Upper lobe of left lung (tissue), 6 donors: ENCODE measurements around the gene DNAAF3. TPM values are rescaled to one million over a fixed set of nuclear protein-coding genes. Genes with fewer than 3 reads are reported as not detected.
"Not testable (repeated sequence)": the region's sequence is repeated elsewhere in the genome, so short reads cannot be mapped to it uniquely, and the experiment has no call there.

Experiments
- ATAC-seq, 2 donors: fragments of 200-7000 bp; cut with Tn5 transposase; one replicate each; pipeline ENCODE4 v1.9.1; 2022; ENCODE audit warnings: mild to moderate bottlenecking in 2 of 2, moderate library complexity in 2 of 2; ENCODE audit not compliant: low FRiP score in 2 of 2
- DNase-seq, 2 donors: peaks; one replicate each; pipeline ENCODE4 v3.0.0-alpha.2; 2019 to 2020
- H3K27ac ChIP-seq, 4 donors: fragments of 200-600 bp; sonication (generic); one replicate each; pipeline ENCODE4 v1.5.1; 2016 to 2019
- H3K27me3 ChIP-seq, 4 donors: fragments of 200-600 bp; sonication (generic); one replicate each; pipeline ENCODE4 v1.5.1; 2017 to 2019
- H3K36me3 ChIP-seq, 4 donors: fragments of 200-600 bp; sonication (generic); one replicate each; pipeline ENCODE4 v1.5.1; 2016 to 2019
- H3K4me1 ChIP-seq, 4 donors: fragments of 200-600 bp; sonication (generic); one replicate each; pipeline ENCODE4 v1.5.1; 2018 to 2019
- H3K4me3 ChIP-seq, 4 donors: fragments of 200-600 bp; sonication (generic); one replicate each; pipeline ENCODE4 v1.5.1; 2017 to 2019; ENCODE audit warnings: mild to moderate bottlenecking in 2 of 4, moderate library complexity in 1 of 4
- H3K9me3 ChIP-seq, 4 donors: fragments of 200-600 bp; sonication (generic); one replicate each; pipeline ENCODE4 v1.5.1; 2018 to 2019
- CTCF ChIP-seq, 6 experiments: fragments of 450-650 bp in 4 of 6; fragments of 200-600 bp in 2 of 6; sonication (generic) in 2 of 6; IDR thresholded peaks; one replicate each; pipeline ENCODE4 v1.5.1; 2016 to 2019; ENCODE audit warnings: antibody characterized with exemption in 6 of 6
- EP300 ChIP-seq, 4 donors: sonication (generic); formaldehyde crosslinking; IDR thresholded peaks; one replicate each; pipeline ENCODE4 v1.5.1; 2017; ENCODE audit warnings: antibody characterized with exemption in 4 of 4, control low read depth in 2 of 4
- POLR2A ChIP-seq, 4 donors: fragments of 450-650 bp; IDR thresholded peaks; one replicate each; pipeline ENCODE4 v1.5.1; 2016 to 2017; ENCODE audit warnings: antibody characterized with exemption in 4 of 4, mild to moderate bottlenecking in 2 of 4
- POLR2AphosphoS5 ChIP-seq, 2 donors: sonication (generic); formaldehyde crosslinking; IDR thresholded peaks; one replicate each; pipeline ENCODE4 v1.5.1; 2017; ENCODE audit warnings: antibody characterized with exemption in 2 of 2
- WGBS, 2 donors: methylation state at CpG; one replicate each; pipeline ENCODE4 v1.1.5; 2017 to 2018; 5-methylcytosine and 5-hydroxymethylcytosine counted together
- total RNA-seq, 6 donors: library from RNA; depleted of rRNA in 4 of 6; stranded (reverse); fragments of >200 nt in 4 of 6; gene quantifications; one replicate each; pipeline versions ENCODE4 v1.1.0 to v1.2.1, GENCODE V29; 2016 to 2021
- donor health status: DM: no; HTN: no; CAD: no; lungs with moderate emphysema.
- donor health status: DM: no; HTN: yes; CAD: no; lungs with severe emphysema.

The DNAAF3 gene
- total RNA-seq, 6 donors from 2014 or later = 4.2 to 27.4 (median 18.3) TPM

DNA sequence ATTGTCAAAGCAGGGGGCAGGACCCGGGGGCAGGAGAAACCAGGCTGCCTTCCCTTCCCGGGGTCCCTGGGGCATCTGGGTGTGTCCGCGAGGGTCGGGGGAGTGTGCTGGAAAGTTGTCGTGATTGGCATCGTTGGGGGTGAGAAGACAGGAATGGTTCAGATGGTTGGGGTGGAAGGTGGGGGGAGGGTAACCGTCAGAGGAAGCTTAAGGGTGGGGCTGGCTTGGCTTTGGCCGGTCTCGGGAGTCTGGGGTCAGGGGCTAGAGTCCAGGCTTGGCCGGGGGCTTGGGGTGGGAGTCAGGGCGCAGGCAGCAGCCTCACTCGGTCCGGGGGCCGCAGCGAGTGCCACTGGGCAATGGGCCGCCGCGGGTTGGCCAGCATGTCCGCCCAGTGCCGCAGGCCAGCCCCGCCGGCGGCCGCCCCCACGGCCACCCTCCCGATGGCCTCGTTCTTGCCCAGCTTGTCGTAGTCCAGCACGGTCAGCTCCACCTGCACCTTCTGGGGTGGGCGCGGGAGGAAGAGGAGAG, 6.8 kb upstream of the DNAAF3 start:
- H3K27me3 ChIP-seq = peaks cover 2 to 68% (median 41%) of the 10 kb centered on the region in 4 donors
- H3K4me3 ChIP-seq = peak overlapping the region in 3 of 4 donors; percentile 25 to 39 (median 37)
- H3K27ac ChIP-seq = no peak overlapping the region
- no peaks in the 10 kb centered on the region for H3K36me3 ChIP-seq
- peaks cover 5 to 12% (median 8%) of the 10 kb centered on the region in 4 donors for H3K4me1 ChIP-seq
- H3K9me3 ChIP-seq = no peaks in the 10 kb centered on the region
- DNase-seq = peak in 1 of 2 donors; percentile 82
- peak in 1 of 2 donors; percentile 20 for ATAC-seq
- WGBS, 2 donors = 3 to 8% methylated on average over 16 to 31 of the region's 32 CpGs
- no peak for TF ChIP-seq POLR2A (IDR thresholded peaks at IDR 0.05)
- no peak for TF ChIP-seq EP300 (IDR thresholded peaks at IDR 0.05)
- TF ChIP-seq POLR2AphosphoS5 (IDR thresholded peaks at IDR 0.05) = no peak
- no peak for TF ChIP-seq CTCF (IDR thresholded peaks at IDR 0.05)

GRCh38 chr19:55172741-55173140, 6.3 kb upstream of the DNAAF3 start:
- no peak for DNase-seq
- WGBS, 2 donors = 9 to 17% methylated on average over 11 to 12 of the region's 12 CpGs
- Histone ChIP-seq H3K27ac (no peak overlapping the region), H3K36me3 (no peaks in the 10 kb centered on the region), H3K4me1 (peaks cover 5 to 12% (median 8%) of the 10 kb centered on the region in 4 donors), H3K27me3 (peaks cover 2 to 66% (median 40%) of the 10 kb centered on the region in 4 donors), H3K4me3 (no peak overlapping the region), H3K9me3 (no peaks in the 10 kb centered on the region)
- no peak for TF ChIP-seq POLR2A (IDR thresholded peaks at IDR 0.05)
- no peak for TF ChIP-seq POLR2AphosphoS5 (IDR thresholded peaks at IDR 0.05)
- TF ChIP-seq CTCF (IDR thresholded peaks at IDR 0.05) = no peak
- no peak for TF ChIP-seq EP300 (IDR thresholded peaks at IDR 0.05)
- peak in 1 of 2 donors; percentile 18 for ATAC-seq

- H3K36me3 ChIP-seq, H3K27ac ChIP-seq, H3K4me3 ChIP-seq, DNase-seq, ATAC-seq, H3K9me3 ChIP-seq: not testable (repeated sequence)
- Histone ChIP-seq H3K27me3 (peaks cover 2 to 68% (median 40%) of the 10 kb centered on the region in 4 donors), H3K4me1 (peaks cover 5 to 14% (median 10%) of the 10 kb centered on the region in 4 donors)
- 58 to 69% methylated on average over 9 of the region's 9 CpGs for WGBS, 2 donors
These were observed 5.9 kb upstream of the DNAAF3 start for GRCh38 chr19:55172318-55172717.

DNA sequence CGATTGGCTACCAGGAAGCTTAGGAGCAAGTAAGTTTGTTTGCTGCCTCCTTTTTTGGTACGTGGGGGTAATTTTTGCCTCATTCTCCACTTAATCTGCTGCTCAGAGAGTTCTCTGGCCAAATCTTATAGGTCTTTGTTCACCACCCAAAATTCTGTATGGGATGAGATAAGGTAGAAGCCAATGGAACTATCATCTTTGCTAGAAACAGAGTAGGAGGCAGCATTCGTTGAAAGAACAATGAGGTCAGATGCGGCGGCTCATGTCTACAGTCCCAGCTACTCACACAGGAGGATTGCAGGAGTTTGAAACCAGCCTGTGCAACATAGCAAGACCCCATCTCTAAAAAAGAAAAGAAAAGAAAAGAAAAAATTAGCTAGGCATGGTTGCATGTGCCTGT, 5.0 kb upstream of the DNAAF3 start:
- ATAC-seq (no peak), DNase-seq (no peak)
- peaks cover 2 to 59% (median 36%) of the 10 kb centered on the region in 4 donors for H3K27me3 ChIP-seq
- TF ChIP-seq POLR2AphosphoS5 (IDR thresholded peaks at IDR 0.05) (no peak), POLR2A (IDR thresholded peaks at IDR 0.05) (no peak), EP300 (IDR thresholded peaks at IDR 0.05) (no peak), CTCF (IDR thresholded peaks at IDR 0.05) (no peak)
- no peak overlapping the region for H3K27ac ChIP-seq
- H3K4me3 ChIP-seq = no peak overlapping the region
- H3K9me3 ChIP-seq = no peaks in the 10 kb centered on the region
- H3K36me3 ChIP-seq = no peaks in the 10 kb centered on the region
- 82 to 87% methylated on average over 5 of the region's 5 CpGs for WGBS, 2 donors
- H3K4me1 ChIP-seq = peaks cover 5 to 23% (median 17%) of the 10 kb centered on the region in 4 donors

GRCh38 chr19:55169136-55169535, 2.7 kb upstream of the DNAAF3 start:
- WGBS, 2 donors = 63 to 66% methylated on average over 4 of the region's 4 CpGs
- no peak for ATAC-seq
- Histone ChIP-seq H3K4me1 (peaks cover 9 to 30% (median 18%) of the 10 kb centered on the region in 4 donors), H3K4me3 (no peak overlapping the region), H3K27me3 (peaks cover 2 to 53% (median 20%) of the 10 kb centered on the region in 4 donors), H3K27ac (no peak overlapping the region), H3K36me3 (no peaks in the 10 kb centered on the region), H3K9me3 (no peaks in the 10 kb centered on the region)
- TF ChIP-seq POLR2AphosphoS5 (IDR thresholded peaks at IDR 0.05) (no peak), POLR2A (IDR thresholded peaks at IDR 0.05) (no peak), EP300 (IDR thresholded peaks at IDR 0.05) (no peak), CTCF (IDR thresholded peaks at IDR 0.05) (no peak)
- DNase-seq = no peak
